ENCODE results near the gene GPR61. TPM values are rescaled to one million over a fixed set of nuclear protein-coding genes. Genes with fewer than 3 reads are reported as not detected.

GPR61 gene
- total RNA-seq, 1 donor from 2014 or later = not detected

GRCh38 chr1:109508001-109508872, 31.4 kb upstream of the GPR61 start:
- Mint-ChIP-seq H3K27ac (no peak overlapping the region), H3K4me1 (peaks cover 15% of the 10 kb centered on the region), H3K4me3 (peak overlapping the region; percentile 80), H3K9me3 (no peaks in the 10 kb centered on the region), H3K27me3 (peaks cover 10% of the 10 kb centered on the region), H3K36me3 (ENCODE audit: low read depth) (no peaks in the 10 kb centered on the region)
- POLR2A ChIA-PET = interaction anchor here (0.6 to 0.7 kb wide), 3 partner anchors 18 to 266 kb away, joined by 3 to 8 read pairs (median 4); no protein-coding TSS in a partner anchor
- no peak for TF ChIP-seq CTCF (IDR thresholded peaks at IDR 0.05)
- no peak for ATAC-seq (ENCODE audit: low read depth)
- CTCF ChIA-PET = interaction anchor here (0.7 to 23.7 kb wide), 4 partner anchors 8 to 25 kb away, joined by 3 to 375 read pairs (median 8); partner anchors contain the start of gene ATXN7L2
- intact Hi-C loops (cut with micrococcal nuclease) = no loop called here
- no peak for DNase-seq

GRCh38 chr1:109508873-109509175, 30.8 kb upstream of the GPR61 start:
- Mint-ChIP-seq H3K27me3 (peaks cover 10% of the 10 kb centered on the region), H3K9me3 (no peaks in the 10 kb centered on the region), H3K36me3 (ENCODE audit: low read depth) (no peaks in the 10 kb centered on the region), H3K4me3 (peak overlapping the region; percentile 80), H3K4me1 (peaks cover 15% of the 10 kb centered on the region), H3K27ac (no peak overlapping the region)
- intact Hi-C loops (cut with micrococcal nuclease) = loop anchor here (1.0 kb wide), 1 partner anchor 15 kb away; the partner anchor contains the start of gene CYB561D1
- no peak for TF ChIP-seq CTCF (IDR thresholded peaks at IDR 0.05)
- no peak for DNase-seq
- POLR2A ChIA-PET = interaction anchor here (0.6 to 1.8 kb wide), 3 partner anchors 18 to 26 kb away, joined by 3 to 8 read pairs (median 4); partner anchors contain the start of gene ATXN7L2
- no peak for ATAC-seq (ENCODE audit: low read depth)
- CTCF ChIA-PET = interaction anchor here (2.0 to 23.7 kb wide), 3 partner anchors 8 to 22 kb away, joined by 7 to 375 read pairs (median 8); no protein-coding TSS in a partner anchor

- H3K36me3 Mint-ChIP-seq (ENCODE audit: low read depth) = no peaks in the 10 kb centered on the region
- peak within 1 kb of the TSS; percentile 87 for H3K4me3 Mint-ChIP-seq
- CTCF ChIA-PET = interaction anchor here (1.3 to 23.7 kb wide), 4 partner anchors 9 to 22 kb away, joined by 3 to 375 read pairs (median 8); no protein-coding TSS in a partner anchor
- H3K27ac Mint-ChIP-seq = peak within 1 kb of the TSS; percentile 43
- intact Hi-C loops (cut with micrococcal nuclease) = loop anchor here (1.0 kb wide), 1 partner anchor 15 kb away; the partner anchor contains the start of gene CYB561D1
- H3K27me3 Mint-ChIP-seq = peaks cover 10% of the 10 kb centered on the region
- ATAC-seq (ENCODE audit: low read depth) (peak; percentile 80), DNase-seq (peak; percentile 63)
- H3K9me3 Mint-ChIP-seq = no peaks in the 10 kb centered on the region
- no peak for TF ChIP-seq CTCF (IDR thresholded peaks at IDR 0.05)
- peaks cover 15% of the 10 kb centered on the region for H3K4me1 Mint-ChIP-seq
- POLR2A ChIA-PET = interaction anchor here (0.6 to 1.8 kb wide), 5 partner anchors 15 to 27 kb away, joined by 3 to 4 read pairs (median 3); partner anchors contain the start of genes ATXN7L2 and CYB561D1
These were observed 30.2 kb upstream of the GPR61 start, which contains the start of gene AMIGO1 for GRCh38 chr1:109509176-109510134. Gene AMIGO1 (minus strand): TSS chr1:109509727. CDS start chr1:109508912, 815 bp downstream.

- intact Hi-C loops (cut with micrococcal nuclease) = no loop called here
- H3K36me3 Mint-ChIP-seq (ENCODE audit: low read depth) = no peaks in the 10 kb centered on the region
- ChIA-PET POLR2A (interaction anchor here (0.6 kb wide), 1 partner anchor 227 kb away, joined by 5 read pairs; no protein-coding TSS in a partner anchor), CTCF (interaction anchor here (1.0 to 1.4 kb wide), 2 partner anchors 19 to 22 kb away, joined by 4 to 8 read pairs; no protein-coding TSS in a partner anchor)
- H3K9me3 Mint-ChIP-seq = no peaks in the 10 kb centered on the region
- H3K4me3 Mint-ChIP-seq = no peak overlapping the region
- ATAC-seq (ENCODE audit: low read depth) = no peak
- no peak for TF ChIP-seq CTCF (IDR thresholded peaks at IDR 0.05)
- H3K4me1 Mint-ChIP-seq = peaks cover 15% of the 10 kb centered on the region
- no peak for DNase-seq
- H3K27ac Mint-ChIP-seq = no peak overlapping the region
- H3K27me3 Mint-ChIP-seq = peaks cover 14% of the 10 kb centered on the region
These were observed 26.5 kb upstream of the GPR61 start for GRCh38 chr1:109513110-109513710.

Measured in activated B cell treated with CpG ODN at 0.5 μM for 24 hours (primary cell).